Ovary (tissue), 3 donors: ENCODE measurements around the gene ERG28.

Experiments used
- CTCF ChIP-seq, 3 donors: fragments of 450-650 bp in 2 of 3; fragments of 200-600 bp in 1 of 3; IDR thresholded peaks; one replicate each; pipeline versions ENCODE4 v1.5.1 to v1.8.0; 2016 to 2022; ENCODE audit warnings: antibody characterized with exemption in 3 of 3, mild to moderate bottlenecking in 1 of 3
- POLR2A ChIP-seq: fragments of 450-650 bp; IDR thresholded peaks from one replicate; pipeline ENCODE4 v1.6.1; 2017; ENCODE audit warnings: antibody characterized with exemption, mild to moderate bottlenecking, moderate library complexity
- donor health status: DM: no; HTN: no; CAD: no.

GRCh38 chr14:75654127-75654732, 6.4 kb downstream of the ERG28 start:
- peak; percentile 83 to 87 (median 84) for TF ChIP-seq CTCF (IDR thresholded peaks at IDR 0.05)
- no peak for TF ChIP-seq POLR2A
